Transverse colon (tissue), 4 donors: ENCODE measurements around the gene PCBP3. TPM values are rescaled to one million over a fixed set of nuclear protein-coding genes. Genes with fewer than 3 reads are reported as not detected.

Source experiments
- DNase-seq: peaks from one replicate; pipeline ENCODE4 v3.0.0-alpha.2; 2019
- H3K27ac ChIP-seq, 4 donors: fragments of 200-600 bp; sonication (generic); 2 replicates each; pipeline ENCODE4 v1.5.1; 2016 to 2018; ENCODE audit warnings: inconsistent platforms in 4 of 4
- H3K27me3 ChIP-seq: fragments of 200-600 bp; sonication (generic); 2 replicates; pipeline ENCODE4 v1.5.1; 2017; ENCODE audit warnings: inconsistent platforms
- H3K36me3 ChIP-seq, 4 donors: fragments of 200-600 bp; sonication (generic); 2 replicates each; pipeline ENCODE4 v1.5.1; 2017 to 2019; ENCODE audit warnings: inconsistent platforms in 4 of 4
- H3K4me1 ChIP-seq, 4 donors: fragments of 200-600 bp; sonication (generic); 2 replicates each; pipeline ENCODE4 v1.5.1; 2017 to 2020; ENCODE audit warnings: inconsistent platforms in 4 of 4
- H3K4me3 ChIP-seq, 4 donors: fragments of 200-600 bp; sonication (generic); 1 replicate in 1 of 4; 2 replicates in 3 of 4; pipeline versions ENCODE4 v1.5.1 to v1.6.1; 2017 to 2019; ENCODE audit warnings: inconsistent platforms in 4 of 4
- H3K9me3 ChIP-seq, 2 donors: fragments of 200-600 bp; sonication (generic); 2 replicates each; pipeline ENCODE4 v1.5.1; 2017 to 2019; ENCODE audit warnings: inconsistent platforms in 2 of 2
- CTCF ChIP-seq, 5 experiments: fragments of 200-600 bp in 3 of 5; fragments of 450-650 bp in 2 of 5; sonication (generic) in 3 of 5; IDR thresholded peaks; 1 replicate in 2 of 5; 2 replicates in 3 of 5; pipeline ENCODE4 v1.5.1; 2016 to 2017; ENCODE audit warnings: antibody characterized with exemption in 5 of 5, inconsistent platforms in 3 of 5, mild to moderate bottlenecking in 2 of 5, moderate library complexity in 1 of 5
- EP300 ChIP-seq: sonication (generic); formaldehyde crosslinking; IDR thresholded peaks from one replicate; pipeline ENCODE4 v1.6.1; 2017; ENCODE audit warnings: antibody characterized with exemption, low read depth
- POLR2A ChIP-seq: fragments of 450-650 bp; IDR thresholded peaks from one replicate; pipeline ENCODE4 v1.6.1; 2016; ENCODE audit warnings: antibody characterized with exemption, mild to moderate bottlenecking, moderate library complexity
- POLR2AphosphoS5 ChIP-seq, 3 donors: sonication (generic); formaldehyde crosslinking; IDR thresholded peaks; one replicate each; pipeline ENCODE4 v1.6.1; 2016; ENCODE audit warnings: antibody characterized with exemption in 3 of 3
- WGBS, 2 donors: methylation state at CpG; one replicate each; pipeline ENCODE4 v1.1.5; 2018; ENCODE audit warnings: low coverage in 1 of 2; 5-methylcytosine and 5-hydroxymethylcytosine counted together
- in situ Hi-C, 4 donors: fragments of 200-750 bp; cut with MboI; loops; one replicate each; pipeline versions ENCODE4 v1.15.0 to v1.15.1; 2017; ENCODE audit warnings: low sequenced_read_pairs in 3 of 4, low pct_ligation_motif_present in 1 of 4, low pct_unique_long_range_greater_than_20kb in 1 of 4
- intact Hi-C: fragments of 100-400 bp; cut with DNase I; formaldehyde crosslinking; loops from one replicate; pipeline ENCODE4 v1.15.1; 2023; ENCODE audit warnings: low total_unique reads
- total RNA-seq, 4 donors: library from RNA; depleted of rRNA; stranded (reverse); fragments of >200 nt; gene quantifications; one replicate each; pipeline ENCODE4 v1.1.0, GENCODE V29; 2016

PCBP3 gene
- total RNA-seq, 4 donors from 2014 or later = 0.80 to 7.8 (median 5.3) TPM

DNA sequence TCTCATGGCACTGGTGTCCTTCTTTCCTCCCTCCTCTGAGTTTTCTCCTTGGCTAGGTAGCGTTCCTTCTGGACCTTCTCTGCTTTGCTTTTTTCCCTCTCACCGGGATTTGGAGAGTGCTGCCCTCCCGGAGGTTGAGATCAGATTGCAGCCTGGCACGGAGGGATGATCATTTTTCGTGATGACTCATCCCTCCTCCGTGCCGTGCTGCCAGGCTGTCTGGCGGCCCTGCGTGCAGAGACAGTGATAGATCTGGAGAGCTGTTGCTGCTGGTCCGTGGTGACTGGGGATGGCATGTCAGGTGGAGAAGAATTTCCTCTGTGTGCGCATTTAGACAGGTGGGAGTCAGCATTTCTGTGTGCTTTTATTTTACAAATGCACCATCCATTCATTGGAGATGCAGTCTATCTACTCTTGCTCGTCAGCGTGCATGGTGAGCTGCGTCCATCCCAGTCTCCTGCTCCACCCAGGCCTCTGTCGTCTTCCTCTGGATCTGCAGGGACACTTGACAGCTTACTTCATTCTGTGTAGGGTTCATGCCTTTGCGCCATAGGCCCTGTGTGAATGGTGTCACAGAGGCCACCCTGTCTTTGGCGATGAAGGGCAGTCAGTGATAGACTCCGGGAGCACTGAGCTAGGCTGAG, 104.4 kb downstream of the PCBP3 start:
- WGBS, 2 donors = 76% methylated on average over 18 of the region's 18 CpGs; no CpG with 5 or more reads in 1 of the 2 donors
- H3K27me3 ChIP-seq = no peaks in the 10 kb centered on the region
- intact Hi-C loops = no loop called here

GRCh38 chr21:45748593-45748992, 105.1 kb downstream of the PCBP3 start:
- no peak for TF ChIP-seq POLR2A
- no peak overlapping the region for H3K4me3 ChIP-seq
- no peak overlapping the region for H3K27ac ChIP-seq
- no peaks in the 10 kb centered on the region for H3K4me1 ChIP-seq
- DNase-seq = no peak
- no peaks in the 10 kb centered on the region for H3K27me3 ChIP-seq
- intact Hi-C loops (no loop called here), in situ Hi-C loops (no loop called here)
- no peaks in the 10 kb centered on the region for H3K36me3 ChIP-seq
- no peaks in the 10 kb centered on the region for H3K9me3 ChIP-seq
- WGBS, 2 donors = 77% methylated on average over 7 of the region's 7 CpGs; no CpG with 5 or more reads in 1 of the 2 donors

More for the DNA sequence above, 104.4 kb downstream of the PCBP3 start:
- Histone ChIP-seq H3K27ac (no peak overlapping the region), H3K4me3 (no peak overlapping the region), H3K4me1 (no peaks in the 10 kb centered on the region), H3K36me3 (no peaks in the 10 kb centered on the region), H3K9me3 (no peaks in the 10 kb centered on the region)
- in situ Hi-C loops = no loop called here
- no peak for DNase-seq
- TF ChIP-seq POLR2AphosphoS5 (IDR thresholded peaks at IDR 0.05) (no peak), CTCF (IDR thresholded peaks at IDR 0.05) (no peak), EP300 (no peak), POLR2A (no peak)

DNA sequence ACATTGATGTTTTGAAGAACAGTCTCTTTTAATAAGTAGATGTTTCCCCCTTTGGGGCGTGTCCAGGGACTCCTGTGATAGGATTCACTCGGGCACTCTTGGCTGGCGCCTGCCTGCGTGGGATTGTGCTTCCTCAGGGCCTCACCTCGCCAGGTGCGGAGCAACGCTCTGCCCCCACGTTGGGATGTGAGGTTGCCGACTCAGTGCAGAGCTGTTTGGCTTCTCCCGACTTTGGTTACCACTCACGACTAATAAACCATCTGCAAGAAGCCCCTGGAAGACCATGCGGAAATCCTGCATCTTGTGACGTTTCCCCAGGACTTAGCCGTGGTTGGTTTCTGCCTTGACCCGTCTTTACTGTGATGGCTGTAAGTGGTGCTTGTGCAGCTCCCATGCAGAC, 106.4 kb downstream of the PCBP3 start:
- intact Hi-C loops = no loop called here

DNA sequence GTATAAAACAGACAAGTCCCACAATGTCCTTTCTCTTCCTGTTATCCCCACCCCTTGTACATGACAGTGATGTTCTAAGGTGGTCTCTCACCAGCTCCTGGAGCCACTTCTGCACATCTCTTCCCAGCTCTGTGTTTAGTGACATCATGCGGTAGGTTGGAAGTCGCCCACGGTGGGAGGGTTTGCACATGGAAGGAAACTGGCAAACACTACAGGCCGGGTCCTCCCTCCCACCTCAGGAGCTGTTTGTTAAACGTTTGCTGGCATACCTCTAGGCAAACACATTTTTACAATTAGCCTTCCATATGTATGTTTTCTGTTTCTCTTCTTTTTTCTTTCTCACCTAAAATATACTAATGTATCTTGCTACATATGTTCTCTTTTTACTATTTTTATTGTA, 107.4 kb downstream of the PCBP3 start:
- TF ChIP-seq POLR2AphosphoS5 (IDR thresholded peaks at IDR 0.05) = no peak
- TF ChIP-seq POLR2A = no peak
- DNase-seq = no peak
- 18 to 74% methylated on average over 2 to 5 of the region's 5 CpGs for WGBS, 2 donors
- Histone ChIP-seq H3K27me3 (no peaks in the 10 kb centered on the region), H3K9me3 (no peaks in the 10 kb centered on the region), H3K4me1 (no peaks in the 10 kb centered on the region), H3K36me3 (no peaks in the 10 kb centered on the region), H3K27ac (no peak overlapping the region), H3K4me3 (no peak overlapping the region)
- in situ Hi-C loops (no loop called here), intact Hi-C loops (no loop called here)

More for the DNA sequence above, 106.4 kb downstream of the PCBP3 start:
- in situ Hi-C loops = no loop called here
- no peaks in the 10 kb centered on the region for H3K27me3 ChIP-seq
- no peak overlapping the region for H3K27ac ChIP-seq
- 90% methylated on average over 5 to 15 of the region's 15 CpGs for WGBS, 2 donors
- no peak overlapping the region for H3K4me3 ChIP-seq
- H3K4me1 ChIP-seq = no peaks in the 10 kb centered on the region
- no peaks in the 10 kb centered on the region for H3K36me3 ChIP-seq
- no peak for DNase-seq
- TF ChIP-seq POLR2AphosphoS5 (IDR thresholded peaks at IDR 0.05) (no peak), CTCF (IDR thresholded peaks at IDR 0.05) (no peak), EP300 (no peak), POLR2A (no peak)
- no peaks in the 10 kb centered on the region for H3K9me3 ChIP-seq

DNA sequence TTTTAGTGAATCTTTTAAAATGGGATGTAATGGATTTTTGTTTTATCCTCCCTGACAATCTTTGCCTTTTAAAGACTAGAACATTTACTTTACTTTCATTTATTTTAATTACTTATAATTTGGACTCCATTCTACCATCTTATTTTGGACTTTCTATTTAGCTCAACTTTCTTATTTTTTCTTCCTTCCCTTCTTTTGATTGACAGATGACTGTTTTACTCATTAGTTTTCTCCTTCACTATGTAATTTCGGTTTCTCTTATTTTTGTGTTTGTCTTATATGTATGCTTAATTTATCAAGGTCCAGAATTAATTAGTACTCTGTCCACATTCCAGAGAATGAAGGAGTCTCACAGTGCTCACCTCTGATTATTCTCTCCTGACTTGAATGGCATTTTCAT, 109.9 kb downstream of the PCBP3 start:
- TF ChIP-seq CTCF (IDR thresholded peaks at IDR 0.05) (no peak), EP300 (no peak), POLR2AphosphoS5 (IDR thresholded peaks at IDR 0.05) (no peak), POLR2A (no peak)
- no peak for DNase-seq
- in situ Hi-C loops (no loop called here), intact Hi-C loops (no loop called here)
- Histone ChIP-seq H3K4me1 (no peaks in the 10 kb centered on the region), H3K4me3 (no peak overlapping the region), H3K27me3 (no peaks in the 10 kb centered on the region), H3K36me3 (no peaks in the 10 kb centered on the region), H3K27ac (no peak overlapping the region), H3K9me3 (no peaks in the 10 kb centered on the region)
- 63 to 64% methylated on average over 1 of the region's 1 CpG for WGBS, 2 donors
